Neutrophil (primary cell): Measurements from ENCODE around the gene KLHL2.
A peak's percentile ranks its signal among the peaks of the same experiment; 100 is the strongest.

ENCODE experiments used
- H3K27ac ChIP-seq: fragments of 200-600 bp; sonication (generic); 2 replicates; pipeline ENCODE4 v1.5.1; 2016; ENCODE audit warnings: mild to moderate bottlenecking, moderate library complexity
- H3K27me3 ChIP-seq: fragments of 200-600 bp; sonication (generic); 2 replicates; pipeline ENCODE4 v1.6.0; 2016; ENCODE audit warnings: mild to moderate bottlenecking
- H3K36me3 ChIP-seq: fragments of 200-600 bp; sonication (generic); 2 replicates; pipeline ENCODE4 v1.5.1; 2017
- H3K4me1 ChIP-seq, 2 experiments: fragments of 200-600 bp in 1 of 2; sonication (generic) in 1 of 2; 1 replicate in 1 of 2; 2 replicates in 1 of 2; pipeline versions ENCODE4 v1.5.1 to v1.6.1; 2013 to 2016; ENCODE audit warnings: low read depth in 1 of 2, low read length in 1 of 2, mild to moderate bottlenecking in 1 of 2, moderate library complexity in 1 of 2; ENCODE audit not compliant: control insufficient read depth in 1 of 2, insufficient read depth in 1 of 2
- H3K4me3 ChIP-seq, 2 experiments: fragments of 200-600 bp in 1 of 2; sonication (generic) in 1 of 2; 1 replicate in 1 of 2; 2 replicates in 1 of 2; pipeline ENCODE4 v1.5.1; 2013 to 2016; ENCODE audit warnings: low read depth in 1 of 2, low read length in 1 of 2, mild to moderate bottlenecking in 1 of 2, moderate library complexity in 1 of 2
- H3K9me3 ChIP-seq: fragments of 200-600 bp; sonication (generic); 2 replicates; pipeline ENCODE4 v1.5.1; 2016
- CTCF ChIP-seq: fragments of 200-600 bp; sonication (generic); IDR thresholded peaks from 2 replicates; pipeline ENCODE4 v1.5.1; 2016; ENCODE audit warnings: antibody characterized with exemption

Gene KLHL2

GRCh38 chr4:165328101-165328425 is 120.7 kb downstream of the KLHL2 start:
- H3K9me3 ChIP-seq: no peaks in the 10 kb centered on the region
- H3K4me1 ChIP-seq: peaks cover 28 to 32% of the 10 kb centered on the region in 2 experiments
- H3K36me3 ChIP-seq: peaks cover 13% of the 10 kb centered on the region
- H3K27ac ChIP-seq: peak overlapping the region; percentile 87
- TF ChIP-seq CTCF: no peak
- H3K27me3 ChIP-seq: no peaks in the 10 kb centered on the region
- peak overlapping the region; percentile 68 to 92 for H3K4me3 ChIP-seq

GRCh38 chr4:165328708-165329107 is 121.3 kb downstream of the KLHL2 start:
- Histone ChIP-seq H3K27me3 (no peaks in the 10 kb centered on the region), H3K27ac (peak overlapping the region; percentile 87), H3K4me3 (no peak overlapping the region), H3K36me3 (peaks cover 13% of the 10 kb centered on the region), H3K9me3 (no peaks in the 10 kb centered on the region), H3K4me1 (peaks cover 28 to 32% of the 10 kb centered on the region in 2 experiments)
- no peak for TF ChIP-seq CTCF

GRCh38 chr4:165330071-165330470 is 122.7 kb downstream of the KLHL2 start:
- no peaks in the 10 kb centered on the region for H3K9me3 ChIP-seq
- H3K4me3 ChIP-seq: no peak overlapping the region
- H3K27ac ChIP-seq: no peak overlapping the region
- no peak for TF ChIP-seq CTCF
- peaks cover 28 to 32% of the 10 kb centered on the region in 2 experiments for H3K4me1 ChIP-seq
- no peaks in the 10 kb centered on the region for H3K27me3 ChIP-seq
- H3K36me3 ChIP-seq: peaks cover 2% of the 10 kb centered on the region

GRCh38 chr4:165330666-165331065 is 123.3 kb downstream of the KLHL2 start:
- H3K27ac ChIP-seq: no peak overlapping the region
- no peaks in the 10 kb centered on the region for H3K27me3 ChIP-seq
- H3K4me1 ChIP-seq: peaks cover 23 to 28% of the 10 kb centered on the region in 2 experiments
- TF ChIP-seq CTCF: no peak
- no peaks in the 10 kb centered on the region for H3K36me3 ChIP-seq
- H3K9me3 ChIP-seq: no peaks in the 10 kb centered on the region
- no peak overlapping the region for H3K4me3 ChIP-seq

- Histone ChIP-seq H3K36me3 (no peaks in the 10 kb centered on the region), H3K4me3 (no peak overlapping the region), H3K27ac (no peak overlapping the region), H3K27me3 (no peaks in the 10 kb centered on the region), H3K9me3 (no peaks in the 10 kb centered on the region), H3K4me1 (peaks cover 17 to 21% of the 10 kb centered on the region in 2 experiments)
- no peak for TF ChIP-seq CTCF
These were observed 124.0 kb downstream of the KLHL2 start for GRCh38 chr4:165331359-165331758.

GRCh38 chr4:165331823-165332222 is 124.5 kb downstream of the KLHL2 start:
- TF ChIP-seq CTCF: no peak
- Histone ChIP-seq H3K36me3 (no peaks in the 10 kb centered on the region), H3K4me3 (no peak overlapping the region), H3K27me3 (no peaks in the 10 kb centered on the region), H3K27ac (no peak overlapping the region), H3K9me3 (no peaks in the 10 kb centered on the region), H3K4me1 (peaks cover 13 to 16% of the 10 kb centered on the region in 2 experiments)
